ENCODE data around the gene LMBRD1.
"Not testable (repeated sequence)": the region's sequence is repeated elsewhere in the genome, so short reads cannot be mapped to it uniquely, and the experiment has no call there.

Gene LMBRD1

GRCh38 chr6:69825904-69826303 lies 29.1 kb upstream of the LMBRD1 start:
- H3K36me3 ChIP-seq (ENCODE audit: insufficient read depth, insufficient read length, low read length): no peaks in the 10 kb centered on the region
- no peaks in the 10 kb centered on the region for H3K9me3 ChIP-seq (ENCODE audit: insufficient read depth, low read length)
- H3K4me1 ChIP-seq (ENCODE audit: insufficient read depth, insufficient read length): no peaks in the 10 kb centered on the region
- H3K4me3 ChIP-seq (ENCODE audit: insufficient read length, low read depth): no peak overlapping the region
- no peaks in the 10 kb centered on the region for H3K27me3 ChIP-seq (ENCODE audit: insufficient read depth, insufficient read length)
- DNase-seq (ENCODE audit: low read depth, low spot score): no peak
- no peak for TF ChIP-seq SUZ12 (IDR thresholded peaks at IDR 0.05; ENCODE audit: extremely low read depth, insufficient read depth, insufficient read length)
- TF ChIP-seq YY1 (IDR thresholded peaks at IDR 0.05; ENCODE audit: insufficient read depth, insufficient read length): no peak
- no peak for TF ChIP-seq ZNF274 (IDR thresholded peaks at IDR 0.05; ENCODE audit: low read depth, low read length)
- H3K9ac ChIP-seq (ENCODE audit: insufficient read length, low read depth): no peak overlapping the region

- H3K9me3 ChIP-seq (ENCODE audit: insufficient read depth, low read length); H3K4me1 ChIP-seq (ENCODE audit: insufficient read depth, insufficient read length); DNase-seq (ENCODE audit: low read depth, low spot score): not testable (repeated sequence)
These were observed 27.5 kb upstream of the LMBRD1 start for GRCh38 chr6:69824355-69824754.

GRCh38 chr6:69820438-69820837 lies 23.6 kb upstream of the LMBRD1 start:
- no peak for DNase-seq (ENCODE audit: low read depth, low spot score)
- TF ChIP-seq SUZ12 (IDR thresholded peaks at IDR 0.05; ENCODE audit: extremely low read depth, insufficient read depth, insufficient read length) (no peak), ZNF274 (IDR thresholded peaks at IDR 0.05; ENCODE audit: low read depth, low read length) (no peak), YY1 (IDR thresholded peaks at IDR 0.05; ENCODE audit: insufficient read depth, insufficient read length) (no peak)
- Histone ChIP-seq H3K36me3 (ENCODE audit: insufficient read depth, insufficient read length, low read length) (no peaks in the 10 kb centered on the region), H3K4me3 (ENCODE audit: insufficient read length, low read depth) (no peak overlapping the region), H3K9ac (ENCODE audit: insufficient read length, low read depth) (no peak overlapping the region), H3K9me3 (ENCODE audit: insufficient read depth, low read length) (no peaks in the 10 kb centered on the region), H3K27me3 (ENCODE audit: insufficient read depth, insufficient read length) (no peaks in the 10 kb centered on the region), H3K4me1 (ENCODE audit: insufficient read depth, insufficient read length) (no peaks in the 10 kb centered on the region)

More at GRCh38 chr6:69824355-69824754, 27.5 kb upstream of the LMBRD1 start:
- H3K9ac ChIP-seq (ENCODE audit: insufficient read length, low read depth); H3K4me3 ChIP-seq (ENCODE audit: insufficient read length, low read depth); H3K36me3 ChIP-seq (ENCODE audit: insufficient read depth, insufficient read length, low read length); H3K27me3 ChIP-seq (ENCODE audit: insufficient read depth, insufficient read length): not testable (repeated sequence)

GRCh38 chr6:69820018-69820417 lies 23.2 kb upstream of the LMBRD1 start:
- H3K4me3 ChIP-seq (ENCODE audit: insufficient read length, low read depth): no peak overlapping the region
- no peaks in the 10 kb centered on the region for H3K9me3 ChIP-seq (ENCODE audit: insufficient read depth, low read length)
- no peak for DNase-seq (ENCODE audit: low read depth, low spot score)
- no peaks in the 10 kb centered on the region for H3K27me3 ChIP-seq (ENCODE audit: insufficient read depth, insufficient read length)
- TF ChIP-seq SUZ12 (IDR thresholded peaks at IDR 0.05; ENCODE audit: extremely low read depth, insufficient read depth, insufficient read length): no peak
- TF ChIP-seq ZNF274 (IDR thresholded peaks at IDR 0.05; ENCODE audit: low read depth, low read length): no peak
- TF ChIP-seq YY1 (IDR thresholded peaks at IDR 0.05; ENCODE audit: insufficient read depth, insufficient read length): no peak
- no peaks in the 10 kb centered on the region for H3K36me3 ChIP-seq (ENCODE audit: insufficient read depth, insufficient read length, low read length)
- H3K4me1 ChIP-seq (ENCODE audit: insufficient read depth, insufficient read length): no peaks in the 10 kb centered on the region
- H3K9ac ChIP-seq (ENCODE audit: insufficient read length, low read depth): no peak overlapping the region

- H3K9ac ChIP-seq (ENCODE audit: insufficient read length, low read depth): no peak overlapping the region
- no peaks in the 10 kb centered on the region for H3K4me1 ChIP-seq (ENCODE audit: insufficient read depth, insufficient read length)
- H3K36me3 ChIP-seq (ENCODE audit: insufficient read depth, insufficient read length, low read length): no peaks in the 10 kb centered on the region
- no peak for TF ChIP-seq ZNF274 (IDR thresholded peaks at IDR 0.05; ENCODE audit: low read depth, low read length)
- H3K9me3 ChIP-seq (ENCODE audit: insufficient read depth, low read length): no peaks in the 10 kb centered on the region
- H3K4me3 ChIP-seq (ENCODE audit: insufficient read length, low read depth): no peak overlapping the region
- DNase-seq (ENCODE audit: low read depth, low spot score): no peak
- no peaks in the 10 kb centered on the region for H3K27me3 ChIP-seq (ENCODE audit: insufficient read depth, insufficient read length)
These were observed 22.3 kb upstream of the LMBRD1 start for GRCh38 chr6:69819138-69819537.

- Histone ChIP-seq H3K9ac (ENCODE audit: insufficient read length, low read depth) (no peak overlapping the region), H3K4me3 (ENCODE audit: insufficient read length, low read depth) (no peak overlapping the region), H3K27me3 (ENCODE audit: insufficient read depth, insufficient read length) (no peaks in the 10 kb centered on the region), H3K36me3 (ENCODE audit: insufficient read depth, insufficient read length, low read length) (no peaks in the 10 kb centered on the region), H3K4me1 (ENCODE audit: insufficient read depth, insufficient read length) (no peaks in the 10 kb centered on the region), H3K9me3 (ENCODE audit: insufficient read depth, low read length) (no peaks in the 10 kb centered on the region)
- no peak for DNase-seq (ENCODE audit: low read depth, low spot score)
- TF ChIP-seq SUZ12 (IDR thresholded peaks at IDR 0.05; ENCODE audit: extremely low read depth, insufficient read depth, insufficient read length): no peak
- TF ChIP-seq ZNF274 (IDR thresholded peaks at IDR 0.05; ENCODE audit: low read depth, low read length): no peak
- TF ChIP-seq YY1 (IDR thresholded peaks at IDR 0.05; ENCODE audit: insufficient read depth, insufficient read length): no peak
These were observed 21.6 kb upstream of the LMBRD1 start for GRCh38 chr6:69818223-69818930.

GRCh38 chr6:69817358-69817757 lies 20.5 kb upstream of the LMBRD1 start:
- no peaks in the 10 kb centered on the region for H3K4me1 ChIP-seq (ENCODE audit: insufficient read depth, insufficient read length)
- H3K27me3 ChIP-seq (ENCODE audit: insufficient read depth, insufficient read length): no peaks in the 10 kb centered on the region
- no peaks in the 10 kb centered on the region for H3K9me3 ChIP-seq (ENCODE audit: insufficient read depth, low read length)
- TF ChIP-seq YY1 (IDR thresholded peaks at IDR 0.05; ENCODE audit: insufficient read depth, insufficient read length) (no peak), ZNF274 (IDR thresholded peaks at IDR 0.05; ENCODE audit: low read depth, low read length) (no peak), SUZ12 (IDR thresholded peaks at IDR 0.05; ENCODE audit: extremely low read depth, insufficient read depth, insufficient read length) (no peak)
- H3K36me3 ChIP-seq (ENCODE audit: insufficient read depth, insufficient read length, low read length): no peaks in the 10 kb centered on the region
- no peak overlapping the region for H3K9ac ChIP-seq (ENCODE audit: insufficient read length, low read depth)
- no peak for DNase-seq (ENCODE audit: low read depth, low spot score)
- H3K4me3 ChIP-seq (ENCODE audit: insufficient read length, low read depth): no peak overlapping the region

GRCh38 chr6:69816569-69816968 lies 19.8 kb upstream of the LMBRD1 start:
- TF ChIP-seq ZNF274 (IDR thresholded peaks at IDR 0.05; ENCODE audit: low read depth, low read length) (no peak), SUZ12 (IDR thresholded peaks at IDR 0.05; ENCODE audit: extremely low read depth, insufficient read depth, insufficient read length) (no peak), YY1 (IDR thresholded peaks at IDR 0.05; ENCODE audit: insufficient read depth, insufficient read length) (no peak)
- no peaks in the 10 kb centered on the region for H3K9me3 ChIP-seq (ENCODE audit: insufficient read depth, low read length)
- no peaks in the 10 kb centered on the region for H3K4me1 ChIP-seq (ENCODE audit: insufficient read depth, insufficient read length)
- H3K9ac ChIP-seq (ENCODE audit: insufficient read length, low read depth): no peak overlapping the region
- no peak for DNase-seq (ENCODE audit: low read depth, low spot score)
- no peak overlapping the region for H3K4me3 ChIP-seq (ENCODE audit: insufficient read length, low read depth)
- no peaks in the 10 kb centered on the region for H3K36me3 ChIP-seq (ENCODE audit: insufficient read depth, insufficient read length, low read length)
- no peaks in the 10 kb centered on the region for H3K27me3 ChIP-seq (ENCODE audit: insufficient read depth, insufficient read length)

Data from NT2/D1 (cell line).